KBM-7 (cell line): ENCODE measurements around the gene VIL1.

ENCODE experiments used
- DNase-seq: peaks from one replicate; pipeline ENCODE4 v3.0.0-alpha.2; 2015
- in situ Hi-C: fragments of 300-500 bp; cut with MboI; formaldehyde crosslinking; loops from 2 replicates; pipeline ENCODE4 v1.14.3; 2020; ENCODE audit warnings: low sequenced_read_pairs, low pct_unique_long_range_greater_than_20kb, mixed read lengths

VIL1 gene

DNA sequence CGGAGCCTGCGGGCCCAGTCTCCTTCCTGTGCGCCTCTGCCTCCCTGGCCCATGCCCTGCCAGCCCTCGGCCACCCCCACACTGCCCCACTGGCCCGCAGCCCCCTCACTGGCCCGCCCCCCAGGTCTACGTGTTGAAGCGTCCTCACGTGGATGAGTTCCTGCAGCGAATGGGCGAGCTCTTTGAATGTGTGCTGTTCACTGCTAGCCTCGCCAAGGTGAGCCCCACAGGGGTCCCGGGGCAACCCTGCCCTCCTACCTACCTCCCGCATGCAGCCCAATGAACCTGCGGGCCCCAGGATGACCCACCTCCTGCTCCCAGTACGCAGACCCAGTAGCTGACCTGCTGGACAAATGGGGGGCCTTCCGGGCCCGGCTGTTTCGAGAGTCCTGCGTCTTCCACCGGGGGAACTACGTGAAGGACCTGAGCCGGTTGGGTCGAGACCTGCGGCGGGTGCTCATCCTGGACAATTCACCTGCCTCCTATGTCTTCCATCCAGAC is 16.0 kb upstream of the VIL1 start:
- no peak for DNase-seq
- in situ Hi-C loops = no loop called here

GRCh38 chr2:218403810-218404209 is 15.1 kb upstream of the VIL1 start:
- no peak for DNase-seq
- in situ Hi-C loops = no loop called here

- DNase-seq = no peak
- in situ Hi-C loops = no loop called here
Observed at GRCh38 chr2:218404351-218405085, 14.4 kb upstream of the VIL1 start.

DNA sequence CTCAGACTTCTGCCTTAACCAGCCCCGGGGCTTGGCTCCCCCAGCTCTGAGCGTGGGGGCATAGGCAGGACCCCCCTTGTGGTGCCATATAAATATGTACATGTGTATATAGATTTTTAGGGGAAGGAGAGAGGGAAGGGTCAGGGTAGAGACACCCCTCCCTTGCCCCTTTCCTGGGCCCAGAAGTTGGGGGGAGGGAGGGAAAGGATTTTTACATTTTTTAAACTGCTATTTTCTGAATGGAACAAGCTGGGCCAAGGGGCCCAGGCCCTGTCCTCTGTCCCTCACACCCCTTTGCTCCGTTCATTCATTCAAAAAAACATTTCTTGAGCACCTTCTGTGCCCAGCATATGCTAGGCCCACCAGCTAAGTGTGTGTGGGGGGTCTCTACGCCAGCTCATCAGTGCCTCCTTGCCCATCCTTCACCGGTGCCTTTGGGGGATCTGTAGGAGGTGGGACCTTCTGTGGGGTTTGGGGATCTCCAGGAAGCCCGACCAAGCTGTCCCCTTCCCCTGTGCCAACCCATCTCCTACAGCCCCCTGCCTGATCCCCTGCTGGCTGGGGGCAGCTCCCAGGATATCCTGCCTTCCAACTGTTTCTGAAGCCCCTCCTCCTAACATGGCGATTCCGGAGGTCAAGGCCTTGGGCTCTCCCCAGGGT is 13.7 kb upstream of the VIL1 start:
- in situ Hi-C loops = no loop called here
- no peak for DNase-seq

DNA sequence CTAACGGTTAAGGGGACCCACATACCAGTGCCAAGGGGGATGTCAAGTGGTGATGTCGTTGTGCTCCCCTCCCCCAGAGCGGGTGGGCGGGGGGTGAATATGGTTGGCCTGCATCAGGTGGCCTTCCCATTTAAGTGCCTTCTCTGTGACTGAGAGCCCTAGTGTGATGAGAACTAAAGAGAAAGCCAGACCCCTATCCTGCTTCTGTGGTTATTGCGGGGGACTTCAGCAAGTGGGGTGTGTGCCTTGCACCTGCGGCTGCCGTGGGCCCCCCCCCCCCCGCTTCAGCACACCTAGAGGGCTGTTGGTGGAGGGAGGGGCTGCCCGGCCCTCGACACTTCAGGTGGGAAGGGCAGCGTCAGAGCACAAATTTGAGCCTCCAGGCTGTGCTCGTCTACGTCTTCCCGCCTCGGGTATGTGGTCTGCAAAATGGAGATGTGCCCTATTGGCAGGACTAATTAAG is 13.1 kb upstream of the VIL1 start:
- in situ Hi-C loops = no loop called here
- DNase-seq = no peak

- peak; percentile 92 for DNase-seq
- in situ Hi-C loops = no loop called here
Observed at GRCh38 chr2:218406209-218406948, 12.5 kb upstream of the VIL1 start.

DNA sequence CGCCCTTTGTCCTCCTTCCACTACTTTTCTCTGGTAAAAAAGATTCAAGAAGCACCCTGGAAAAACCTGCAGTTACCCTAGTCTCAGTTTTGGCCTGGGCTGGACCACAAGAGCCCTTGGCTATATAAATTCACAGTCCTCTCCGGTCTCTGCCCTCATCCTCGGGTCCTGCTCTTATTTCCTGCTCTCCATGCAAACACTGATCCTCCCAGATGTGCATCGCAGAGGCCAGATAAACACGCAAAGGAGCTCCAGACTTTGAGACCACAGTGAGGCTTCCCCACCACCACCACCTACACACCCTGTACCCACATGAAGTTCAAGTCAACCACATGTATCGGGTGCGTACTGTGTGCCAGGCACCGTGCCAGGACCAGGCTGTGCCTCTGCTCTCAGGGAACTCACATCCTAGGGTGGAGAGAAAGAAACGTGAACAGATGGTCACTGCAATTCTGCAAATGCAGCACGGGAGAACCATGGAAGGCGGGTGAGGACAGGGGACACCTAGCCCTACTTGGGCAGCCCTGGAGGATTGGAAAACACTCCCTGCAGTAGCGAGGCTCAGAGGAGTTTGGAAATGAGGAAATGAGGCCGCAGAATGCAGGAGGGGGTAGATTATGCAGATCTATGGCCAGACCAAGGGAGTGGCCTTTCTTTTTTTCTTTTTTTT is 11.8 kb upstream of the VIL1 start:
- in situ Hi-C loops = no loop called here
- peak; percentile 82 for DNase-seq

DNA sequence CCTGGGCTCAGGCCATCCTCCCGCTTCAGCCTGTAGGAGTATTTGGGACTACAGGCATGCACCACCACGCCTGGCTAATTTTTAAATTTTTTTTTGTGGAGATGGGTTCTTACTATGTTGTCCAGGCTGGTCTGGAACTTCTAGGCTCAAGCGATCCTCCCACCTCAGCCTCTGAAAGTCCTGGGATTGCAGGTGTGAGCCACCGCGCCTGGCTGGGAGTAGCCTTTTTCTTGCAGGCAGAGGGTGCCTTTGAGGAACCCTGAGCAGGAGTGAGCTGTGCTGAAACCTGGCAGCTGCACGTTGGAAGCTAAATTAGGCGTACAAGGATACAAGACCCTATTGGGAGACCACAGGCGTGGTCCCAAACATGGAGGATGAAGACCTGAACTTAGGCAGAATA is 11.2 kb upstream of the VIL1 start:
- in situ Hi-C loops = no loop called here
- no peak for DNase-seq

- in situ Hi-C loops = no loop called here
- DNase-seq = no peak
Observed at GRCh38 chr2:218418321-218418716, 604 bp upstream of the VIL1 start.

- DNase-seq = no peak
- in situ Hi-C loops = no loop called here
Observed at GRCh38 chr2:218419630-218420216, 800 bp downstream of the VIL1 start.

- DNase-seq = no peak
- in situ Hi-C loops = no loop called here
Observed at GRCh38 chr2:218421027-218421426, 2.1 kb downstream of the VIL1 start.

GRCh38 chr2:218422403-218423086 is 3.6 kb downstream of the VIL1 start:
- in situ Hi-C loops = no loop called here
- no peak for DNase-seq

DNA sequence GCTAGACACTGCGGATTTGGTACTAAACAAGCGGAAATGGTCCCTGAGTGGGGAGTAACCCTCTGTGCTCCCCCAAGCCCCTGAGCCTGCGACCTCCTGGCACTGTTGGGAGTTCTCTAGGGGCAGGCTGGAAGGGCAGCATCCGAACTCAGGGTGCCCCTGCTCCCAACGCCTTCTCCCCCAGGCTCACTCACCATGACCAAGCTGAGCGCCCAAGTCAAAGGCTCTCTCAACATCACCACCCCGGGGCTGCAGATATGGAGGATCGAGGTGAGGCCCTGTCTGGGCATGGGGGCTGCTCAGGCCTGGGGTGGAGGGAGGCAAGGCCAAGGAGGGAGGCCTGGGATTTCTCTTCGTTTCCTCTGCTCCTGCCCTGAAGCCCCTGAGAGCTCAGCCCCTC is 4.7 kb downstream of the VIL1 start:
- no peak for DNase-seq
- in situ Hi-C loops = no loop called here

GRCh38 chr2:218425531-218425930 is 6.6 kb downstream of the VIL1 start:
- in situ Hi-C loops = no loop called here
- no peak for DNase-seq

GRCh38 chr2:218427741-218428140 is 8.8 kb downstream of the VIL1 start:
- DNase-seq = no peak
- in situ Hi-C loops = no loop called here

DNA sequence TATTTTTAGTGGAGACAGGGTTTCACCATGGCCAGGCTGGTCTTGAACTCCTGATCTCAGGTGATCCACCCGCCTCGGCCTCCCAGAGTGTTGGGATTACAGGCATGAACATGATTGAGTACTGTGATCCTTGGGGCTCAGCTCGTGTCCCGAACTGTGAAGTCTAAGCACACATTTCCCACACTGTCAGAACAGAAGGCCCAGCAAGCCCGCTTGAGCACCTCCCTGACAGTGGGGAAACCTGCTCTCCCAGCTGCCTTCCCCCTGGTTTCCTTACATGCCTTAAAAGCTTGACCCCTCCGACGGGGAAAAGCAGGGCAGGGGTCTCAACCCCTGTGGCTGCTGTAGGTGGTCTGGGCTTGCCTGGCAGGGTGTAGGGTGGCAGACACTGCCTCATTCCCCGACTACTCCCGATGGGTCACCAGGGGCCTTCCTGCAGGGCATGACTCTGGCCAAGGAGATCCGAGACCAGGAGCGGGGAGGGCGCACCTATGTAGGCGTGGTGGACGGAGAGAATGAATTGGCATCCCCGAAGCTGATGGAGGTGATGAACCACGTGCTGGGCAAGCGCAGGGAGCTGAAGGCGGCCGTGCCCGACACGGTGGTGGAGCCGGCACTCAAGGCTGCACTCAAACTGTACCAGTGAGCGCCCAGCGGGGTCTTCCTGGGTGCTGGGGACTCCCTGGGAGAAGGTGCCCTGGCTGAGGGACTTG is 10.1 kb downstream of the VIL1 start:
- in situ Hi-C loops = no loop called here
- no peak for DNase-seq

DNA sequence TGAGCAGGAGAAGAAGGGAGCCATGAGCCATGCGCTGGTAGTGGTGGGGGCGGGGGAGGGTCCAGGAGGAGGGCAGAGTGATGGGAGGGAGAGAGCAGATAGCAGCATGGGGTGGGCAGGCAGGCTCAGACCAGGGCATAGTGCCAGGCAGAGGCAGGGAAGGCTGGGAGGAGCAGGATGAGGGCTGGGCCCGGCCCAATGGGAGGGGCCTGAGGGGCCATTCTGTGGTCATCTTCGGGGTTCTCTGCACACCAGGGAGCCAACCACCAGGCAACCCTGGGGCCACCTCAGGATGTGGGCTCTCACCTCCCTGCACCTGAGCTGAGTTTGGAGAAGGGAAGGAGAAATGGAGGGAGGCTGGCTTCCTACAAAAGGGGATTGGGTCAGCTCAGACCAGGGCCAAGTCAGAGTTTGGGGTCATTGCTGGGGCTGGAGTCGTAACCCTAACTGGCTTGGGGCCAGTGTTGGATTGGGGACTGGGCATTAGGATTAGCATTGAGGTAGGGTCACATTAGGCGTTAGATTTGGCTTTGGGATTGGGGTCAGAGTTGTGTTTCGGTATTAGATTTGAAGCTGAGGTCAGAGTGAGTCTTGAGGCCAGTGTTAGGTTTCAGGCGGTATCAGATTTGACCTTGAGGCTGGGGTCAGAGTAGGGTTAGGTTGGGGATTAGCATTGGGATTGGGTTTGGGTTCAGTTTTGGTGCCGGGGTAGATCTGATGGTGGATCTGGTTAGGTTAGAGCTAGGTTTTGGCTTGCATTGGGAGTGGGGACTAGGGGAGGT is 11.2 kb downstream of the VIL1 start:
- DNase-seq = no peak
- in situ Hi-C loops = no loop called here
